Neural progenitor cell (in vitro differentiated cells): ENCODE results near the gene FAM43B.

Source experiments
- CTCF ChIP-seq: fragments of 200-600 bp; sonication (generic); IDR thresholded peaks from 2 replicates; pipeline ENCODE4 v1.5.1; 2017; ENCODE audit warnings: antibody characterized with exemption, mild to moderate bottlenecking
- EZH2 ChIP-seq: fragments of 200-600 bp; sonication (generic); IDR thresholded peaks from 2 replicates; pipeline ENCODE4 v1.6.1; 2017; ENCODE audit warnings: antibody characterized with exemption, mild to moderate bottlenecking, moderate library complexity
- EZH2phosphoT487 ChIP-seq: fragments of 200-600 bp; sonication (generic); IDR thresholded peaks from 2 replicates; pipeline ENCODE4 v1.6.1; 2017; ENCODE audit warnings: antibody characterized with exemption

- TF ChIP-seq CTCF = no peak
- no peak for TF ChIP-seq EZH2phosphoT487
- TF ChIP-seq EZH2 = no peak
Observed at GRCh38 chr1:20558191-20558590, 5.8 kb downstream of the FAM43B start.
